ENCODE measurements around the gene TMEM208. TPM values are rescaled to one million over a fixed set of nuclear protein-coding genes. Genes with fewer than 3 reads are reported as not detected.

TMEM208 gene
- total RNA-seq, 6 experiments from 2014 or later, result 50.9 to 67.8 (median 58.4) TPM

DNA sequence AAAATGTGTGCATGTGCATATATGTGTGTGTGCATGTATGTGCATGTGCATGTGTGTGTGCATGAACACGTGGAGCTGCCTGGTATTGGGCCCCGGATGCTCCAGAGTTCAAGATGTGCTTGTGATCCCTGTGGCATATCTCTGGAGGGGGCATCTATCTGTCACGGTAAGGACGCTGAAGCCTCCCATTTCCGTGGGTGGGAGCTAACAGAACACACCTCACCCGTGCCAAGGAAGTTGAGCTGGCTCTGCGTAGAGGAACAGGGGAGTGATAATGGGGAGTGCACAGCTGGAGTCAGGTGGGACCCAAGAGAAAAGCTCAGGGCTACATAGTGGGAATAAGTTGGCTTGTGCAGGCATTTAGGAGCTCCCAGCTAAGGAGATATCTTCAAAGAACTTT lies 15.3 kb upstream of the TMEM208 start:
- DNase-seq, result no peak
- Mint-ChIP-seq H3K9me3 (no peaks in the 10 kb centered on the region), H3K4me1 (ENCODE audit: low read depth) (peaks cover 36% of the 10 kb centered on the region), H3K27me3 (ENCODE audit: insufficient read depth) (peaks cover 5% of the 10 kb centered on the region; the same call in 1 of the 2 replicates), H3K4me3 (no peak overlapping the region), H3K36me3 (ENCODE audit: low read depth) (peaks cover 3% of the 10 kb centered on the region; the same call in 1 of the 2 replicates), H3K27ac (no peak overlapping the region)
- TF ChIP-seq, protein P1, sequence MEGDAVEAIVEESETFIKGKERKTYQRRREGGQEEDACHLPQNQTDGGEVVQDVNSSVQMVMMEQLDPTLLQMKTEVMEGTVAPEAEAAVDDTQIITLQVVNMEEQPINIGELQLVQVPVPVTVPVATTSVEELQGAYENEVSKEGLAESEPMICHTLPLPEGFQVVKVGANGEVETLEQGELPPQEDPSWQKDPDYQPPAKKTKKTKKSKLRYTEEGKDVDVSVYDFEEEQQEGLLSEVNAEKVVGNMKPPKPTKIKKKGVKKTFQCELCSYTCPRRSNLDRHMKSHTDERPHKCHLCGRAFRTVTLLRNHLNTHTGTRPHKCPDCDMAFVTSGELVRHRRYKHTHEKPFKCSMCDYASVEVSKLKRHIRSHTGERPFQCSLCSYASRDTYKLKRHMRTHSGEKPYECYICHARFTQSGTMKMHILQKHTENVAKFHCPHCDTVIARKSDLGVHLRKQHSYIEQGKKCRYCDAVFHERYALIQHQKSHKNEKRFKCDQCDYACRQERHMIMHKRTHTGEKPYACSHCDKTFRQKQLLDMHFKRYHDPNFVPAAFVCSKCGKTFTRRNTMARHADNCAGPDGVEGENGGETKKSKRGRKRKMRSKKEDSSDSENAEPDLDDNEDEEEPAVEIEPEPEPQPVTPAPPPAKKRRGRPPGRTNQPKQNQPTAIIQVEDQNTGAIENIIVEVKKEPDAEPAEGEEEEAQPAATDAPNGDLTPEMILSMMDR (IDR thresholded peaks at IDR 0.05), result no peak

DNA sequence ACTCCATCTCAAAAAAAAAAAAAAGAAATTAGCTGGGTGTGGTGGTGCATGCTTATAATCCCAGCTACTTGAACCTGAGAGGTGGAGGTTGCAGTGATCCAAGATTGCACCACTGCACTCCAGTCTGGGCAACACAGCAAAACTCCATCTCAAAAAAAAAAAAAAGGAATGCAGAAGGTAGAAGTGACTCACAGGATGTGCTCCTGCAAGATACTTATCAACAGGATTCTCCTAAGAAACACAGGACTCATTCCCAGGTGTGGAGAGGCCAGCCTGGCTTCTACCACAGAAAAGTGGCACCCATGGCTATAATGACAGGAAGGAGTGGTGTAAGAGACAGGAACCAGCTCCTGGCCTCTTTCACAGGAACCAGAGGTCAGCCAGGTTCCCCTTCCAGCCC lies 14.2 kb upstream of the TMEM208 start:
- Mint-ChIP-seq H3K27ac (no peak overlapping the region), H3K27me3 (ENCODE audit: insufficient read depth) (peaks cover 7% of the 10 kb centered on the region; the same call in 1 of the 2 replicates), H3K4me1 (ENCODE audit: low read depth) (peaks cover 36% of the 10 kb centered on the region), H3K36me3 (ENCODE audit: low read depth) (peaks cover 10% of the 10 kb centered on the region), H3K4me3 (no peak overlapping the region), H3K9me3 (no peaks in the 10 kb centered on the region)
- TF ChIP-seq, protein P1 (IDR thresholded peaks at IDR 0.05), result no peak
- no peak for DNase-seq

DNA sequence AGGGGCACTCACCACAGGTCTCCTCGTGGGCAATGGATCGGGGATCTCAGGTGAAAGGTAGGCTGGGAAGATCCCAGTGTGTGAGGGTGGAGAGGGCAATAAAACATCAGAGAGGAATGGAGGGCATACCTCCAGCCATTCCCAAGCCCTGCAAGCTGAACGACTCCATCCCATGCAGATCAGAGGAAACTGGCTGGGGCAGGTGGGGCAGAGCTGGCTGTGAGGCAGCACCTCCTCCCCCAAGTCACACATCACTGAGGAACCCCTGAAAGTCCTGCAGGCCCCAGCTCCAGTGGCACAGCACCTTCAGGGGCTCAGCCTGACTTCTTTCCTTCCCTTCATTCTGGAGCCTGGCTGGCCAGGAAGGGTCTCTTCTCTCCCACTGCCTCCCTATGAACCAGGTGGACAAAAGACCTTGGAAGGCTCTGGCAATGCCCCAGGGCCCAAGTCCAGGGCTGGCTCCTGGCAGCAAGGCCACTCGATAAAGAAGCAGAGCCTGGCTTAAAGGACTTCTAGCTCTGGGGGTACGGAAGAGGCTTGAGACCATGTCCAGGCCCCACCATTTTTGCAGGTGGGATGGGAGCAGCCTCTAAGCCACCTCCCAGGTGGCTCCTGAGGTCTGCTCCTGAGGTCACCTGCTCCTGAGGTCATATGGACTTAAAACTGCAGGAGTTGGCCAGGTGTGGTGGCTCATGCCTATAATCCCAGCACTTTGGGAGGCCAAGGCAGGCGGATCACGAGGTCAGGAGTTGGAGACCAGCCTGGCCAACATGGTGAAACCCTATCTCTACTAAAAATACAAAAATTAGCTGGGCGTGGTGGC lies 13.5 kb upstream of the TMEM208 start:
- TF ChIP-seq, protein P1 (IDR thresholded peaks at IDR 0.05), result no peak
- Mint-ChIP-seq H3K27ac (no peak overlapping the region), H3K4me1 (ENCODE audit: low read depth) (peaks cover 32% of the 10 kb centered on the region)

DNA sequence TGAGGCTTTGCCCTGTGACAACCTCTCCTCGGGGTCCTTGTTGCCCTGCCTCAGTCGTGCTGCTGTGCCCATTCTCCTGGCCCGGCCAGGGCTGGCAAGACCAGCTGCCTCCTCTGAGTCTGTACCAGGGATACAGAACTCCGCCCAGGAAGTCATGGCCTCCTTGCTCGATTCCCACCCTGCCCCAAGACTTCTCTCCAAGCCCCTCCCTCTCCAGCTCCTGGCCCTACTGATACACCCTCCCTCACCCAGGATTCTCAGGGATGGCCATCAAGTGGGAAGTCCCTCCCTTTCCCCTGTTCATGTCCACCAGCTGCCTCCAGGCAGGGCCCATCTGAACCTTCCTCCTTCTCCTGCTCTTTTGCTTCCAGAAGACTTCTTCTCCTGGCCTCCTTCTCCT lies 11.2 kb upstream of the TMEM208 start:
- Mint-ChIP-seq H3K4me3 (no peak overlapping the region), H3K27ac (no peak overlapping the region), H3K27me3 (ENCODE audit: insufficient read depth) (peaks cover 5% of the 10 kb centered on the region; the same call in 1 of the 2 replicates), H3K4me1 (ENCODE audit: low read depth) (peaks cover 32% of the 10 kb centered on the region), H3K9me3 (no peaks in the 10 kb centered on the region), H3K36me3 (ENCODE audit: low read depth) (peaks cover 16% of the 10 kb centered on the region)
- DNase-seq, result no peak
- TF ChIP-seq, protein P1 (IDR thresholded peaks at IDR 0.05), result no peak

More for the DNA sequence above, 13.5 kb upstream of the TMEM208 start:
- no peak for DNase-seq
- peaks cover 7% of the 10 kb centered on the region; the same call in 1 of the 2 replicates for H3K27me3 Mint-ChIP-seq (ENCODE audit: insufficient read depth)
- H3K4me3 Mint-ChIP-seq, result no peak overlapping the region
- H3K9me3 Mint-ChIP-seq, result no peaks in the 10 kb centered on the region
- peaks cover 11% of the 10 kb centered on the region for H3K36me3 Mint-ChIP-seq (ENCODE audit: low read depth)

DNA sequence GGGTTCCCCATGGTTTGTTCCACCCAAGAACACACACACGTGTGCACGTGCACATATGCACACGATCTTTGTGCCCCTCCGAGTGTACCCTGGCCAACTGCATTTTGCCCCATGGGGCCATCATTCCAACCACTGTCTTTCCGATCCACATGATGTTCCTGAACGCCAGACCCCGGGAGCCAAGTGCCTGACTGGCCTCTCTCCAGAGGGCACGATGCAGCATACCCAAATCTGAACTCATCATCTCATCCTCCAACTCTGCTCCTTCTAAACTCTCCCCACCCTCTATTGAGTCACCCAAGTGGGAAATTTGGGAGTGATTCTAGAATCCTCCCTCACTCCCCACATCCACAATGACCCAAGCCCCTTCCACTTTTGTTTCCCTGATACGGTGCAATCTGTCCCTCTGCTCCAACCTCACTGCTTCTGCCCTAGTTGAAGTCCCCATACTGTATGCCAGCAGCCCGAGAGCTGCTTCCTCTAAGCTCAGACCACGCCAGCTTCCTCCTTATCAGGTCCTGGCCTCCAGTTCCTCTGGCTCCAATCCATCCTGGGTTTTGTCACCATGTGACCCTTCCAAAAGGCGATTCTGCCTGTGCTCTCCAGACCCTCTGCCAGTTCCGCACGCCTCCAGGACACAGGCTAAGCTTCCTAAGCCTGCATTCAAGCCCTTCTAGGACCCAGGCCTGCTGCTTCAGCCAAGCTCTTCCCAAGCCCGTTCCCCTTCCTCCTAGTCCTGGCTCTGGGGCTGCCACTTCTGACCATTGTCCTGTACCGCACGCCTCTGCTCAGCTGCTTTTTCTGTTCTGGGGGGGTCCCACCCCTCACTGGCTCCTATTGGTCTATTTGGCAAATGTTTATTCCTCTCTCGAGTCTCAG lies 10.1 kb upstream of the TMEM208 start:
- Mint-ChIP-seq H3K27me3 (ENCODE audit: insufficient read depth) (peaks cover 5% of the 10 kb centered on the region; the same call in 1 of the 2 replicates), H3K4me3 (no peak overlapping the region), H3K9me3 (no peaks in the 10 kb centered on the region), H3K27ac (peak overlapping the region; percentile 20; the same call in 1 of the 2 replicates), H3K36me3 (ENCODE audit: low read depth) (peaks cover 20% of the 10 kb centered on the region), H3K4me1 (ENCODE audit: low read depth) (peaks cover 32% of the 10 kb centered on the region)
- no peak for DNase-seq
- TF ChIP-seq, protein P1 (IDR thresholded peaks at IDR 0.05), result no peak

Data from HFFc6 (cell line).